ENCODE data around the gene CBX7. TPM values are rescaled to one million over a fixed set of nuclear protein-coding genes. Genes with fewer than 3 reads are reported as not detected.
A peak's percentile ranks its signal among the peaks of the same experiment; 100 is the strongest.

Gene CBX7
- total and polyA plus RNA-seq, 4 experiments from 2014 or later, result 22.8 to 198 (median 110) TPM

GRCh38 chr22:39148026-39148726, 4.3 kb downstream of the CBX7 start:
- Mint-ChIP-seq H3K4me3 (peak overlapping the region in 2 of 8 donors; percentile 16 to 75), H3K27me3 (no peaks in the 10 kb centered on the region), H3K4me1 (peaks cover 31 to 64% (median 49%) of the 10 kb centered on the region in 4 donors), H3K9me3 (no peaks in the 10 kb centered on the region), H3K27ac (peak overlapping the region; percentile 82 to 99 (median 91)), H3K36me3 (peaks cover 0 to 39% of the 10 kb centered on the region in 2 donors)
- H3K27ac ChIP-seq (ENCODE audit: low read depth, low read length), result peak overlapping the region; percentile 86
- intact Hi-C loops (cut with micrococcal nuclease), result no loop called here
- no peaks in the 10 kb centered on the region for H3K27me3 ChIP-seq (ENCODE audit: insufficient read depth, low read length)
- no peak overlapping the region for H3K4me3 ChIP-seq (ENCODE audit: low read length in 2 of 2)
- peaks cover 7% of the 10 kb centered on the region for H3K36me3 ChIP-seq (ENCODE audit: insufficient read depth, low read length)
- H3K9me3 ChIP-seq (ENCODE audit: control insufficient read depth in 1 of 2, low read length in 2 of 2), result no peaks in the 10 kb centered on the region
- POLR2A ChIA-PET (ENCODE audit: partially characterized antibody), result interaction anchor here (0.6 to 2.6 kb wide), 6 partner anchors 10 to 163 kb away, joined by 3 to 10 read pairs (median 4); no protein-coding TSS in a partner anchor
- no peak for DNase-seq
- CTCF ChIA-PET (ENCODE audit: partially characterized antibody), result interaction anchor here (0.7 to 10.4 kb wide), 7 partner anchors 13 to 278 kb away, joined by 3 to 80 read pairs (median 6); partner anchors contain the start of gene RPL3
- H3K4me1 ChIP-seq (ENCODE audit: insufficient read depth, low read length), result peaks cover 73% of the 10 kb centered on the region

GRCh38 chr22:39147335-39148025, 5.0 kb downstream of the CBX7 start:
- Mint-ChIP-seq H3K36me3 (peaks cover 0 to 39% of the 10 kb centered on the region in 2 donors), H3K4me3 (peak overlapping the region in 2 of 8 donors; percentile 3 to 39), H3K27me3 (no peaks in the 10 kb centered on the region), H3K27ac (peak overlapping the region; percentile 79 to 99 (median 88)), H3K4me1 (peaks cover 33 to 64% (median 49%) of the 10 kb centered on the region in 4 donors), H3K9me3 (no peaks in the 10 kb centered on the region)
- no peaks in the 10 kb centered on the region for H3K9me3 ChIP-seq (ENCODE audit: control insufficient read depth in 1 of 2, low read length in 2 of 2)
- H3K36me3 ChIP-seq (ENCODE audit: insufficient read depth, low read length), result peaks cover 7% of the 10 kb centered on the region
- no peak overlapping the region for H3K4me3 ChIP-seq (ENCODE audit: low read length in 2 of 2)
- H3K27ac ChIP-seq (ENCODE audit: low read depth, low read length), result peak overlapping the region; percentile 86
- intact Hi-C loops (cut with micrococcal nuclease), result no loop called here
- ChIA-PET CTCF (ENCODE audit: partially characterized antibody) (interaction anchor here (2.7 to 10.4 kb wide), 2 partner anchors 171 to 278 kb away, joined by 6 to 80 read pairs; partner anchors contain the start of gene RPL3), POLR2A (ENCODE audit: partially characterized antibody) (interaction anchor here (0.6 to 2.6 kb wide), 4 partner anchors 18 to 164 kb away, joined by 3 to 10 read pairs (median 4); no protein-coding TSS in a partner anchor)
- peaks cover 70% of the 10 kb centered on the region for H3K4me1 ChIP-seq (ENCODE audit: insufficient read depth, low read length)
- DNase-seq, result no peak
- H3K27me3 ChIP-seq (ENCODE audit: insufficient read depth, low read length), result no peaks in the 10 kb centered on the region

GRCh38 chr22:39146256-39147101, 6.0 kb downstream of the CBX7 start:
- peaks cover 33 to 63% (median 47%) of the 10 kb centered on the region in 4 donors for H3K4me1 Mint-ChIP-seq
- H3K4me1 ChIP-seq (ENCODE audit: insufficient read depth, low read length), result peaks cover 64% of the 10 kb centered on the region
- intact Hi-C loops (cut with micrococcal nuclease), result no loop called here

GRCh38 chr22:39144101-39144767, 8.2 kb downstream of the CBX7 start:
- POLR2A ChIA-PET (ENCODE audit: partially characterized antibody), result interaction anchor here (1.4 to 1.9 kb wide), 2 partner anchors 9 to 273 kb away, joined by 4 to 7 read pairs; partner anchors contain the start of gene CBX6
- peaks cover 3% of the 10 kb centered on the region for H3K36me3 ChIP-seq (ENCODE audit: insufficient read depth, low read length)
- CTCF ChIA-PET (ENCODE audit: partially characterized antibody), result interaction anchor here (1.1 to 2.2 kb wide), 3 partner anchors 9 to 167 kb away, joined by 4 to 7 read pairs (median 6); no protein-coding TSS in a partner anchor
- peak; percentile 58 to 84 (median 63) for DNase-seq
- peak overlapping the region; percentile 95 to 98 (median 97) for H3K27ac Mint-ChIP-seq
- no peaks in the 10 kb centered on the region for H3K9me3 Mint-ChIP-seq
- peaks cover 18 to 47% (median 28%) of the 10 kb centered on the region in 4 donors for H3K4me1 Mint-ChIP-seq
- H3K9me3 ChIP-seq (ENCODE audit: control insufficient read depth in 1 of 2, low read length in 2 of 2), result no peaks in the 10 kb centered on the region
- H3K4me1 ChIP-seq (ENCODE audit: insufficient read depth, low read length), result peaks cover 42% of the 10 kb centered on the region
- H3K27me3 Mint-ChIP-seq, result no peaks in the 10 kb centered on the region
- peak overlapping the region; percentile 90 to 97 for H3K4me3 ChIP-seq (ENCODE audit: low read length in 2 of 2)
- peak overlapping the region; percentile 86 for H3K27ac ChIP-seq (ENCODE audit: low read depth, low read length)
- peak overlapping the region; percentile 92 to 99 (median 96) for H3K4me3 Mint-ChIP-seq
- intact Hi-C loops (cut with micrococcal nuclease), result loop anchor here (1.0 kb wide), 1 partner anchor 8 kb away; the partner anchor contains the start of gene CBX7
- H3K36me3 Mint-ChIP-seq, result peaks cover 0 to 35% of the 10 kb centered on the region in 2 donors
- H3K27me3 ChIP-seq (ENCODE audit: insufficient read depth, low read length), result no peaks in the 10 kb centered on the region

More at GRCh38 chr22:39146256-39147101, 6.0 kb downstream of the CBX7 start:
- Mint-ChIP-seq H3K4me3 (peak overlapping the region; percentile 84 to 94 (median 91)), H3K27me3 (no peaks in the 10 kb centered on the region), H3K27ac (peak overlapping the region; percentile 97 to 99 (median 98)), H3K9me3 (no peaks in the 10 kb centered on the region), H3K36me3 (peaks cover 0 to 39% of the 10 kb centered on the region in 2 donors)
- no peaks in the 10 kb centered on the region for H3K27me3 ChIP-seq (ENCODE audit: insufficient read depth, low read length)
- no peak for DNase-seq
- peak overlapping the region; percentile 24 to 97 for H3K4me3 ChIP-seq (ENCODE audit: low read length in 2 of 2)
- H3K36me3 ChIP-seq (ENCODE audit: insufficient read depth, low read length), result peaks cover 7% of the 10 kb centered on the region
- H3K27ac ChIP-seq (ENCODE audit: low read depth, low read length), result peak overlapping the region; percentile 86
- CTCF ChIA-PET (ENCODE audit: partially characterized antibody), result interaction anchor here (10.4 kb wide), 1 partner anchor 172 kb away, joined by 80 read pairs; the partner anchor contains the start of gene RPL3
- no peaks in the 10 kb centered on the region for H3K9me3 ChIP-seq (ENCODE audit: control insufficient read depth in 1 of 2, low read length in 2 of 2)
- POLR2A ChIA-PET (ENCODE audit: partially characterized antibody), result no interaction called here

- no peaks in the 10 kb centered on the region for H3K27me3 ChIP-seq (ENCODE audit: insufficient read depth, low read length)
Measured at GRCh38 chr22:39142088-39142680, 10.3 kb downstream of the CBX7 start.

GRCh38 chr22:39139933-39140332, 12.5 kb downstream of the CBX7 start:
- peak overlapping the region in 2 of 7 donors; percentile 18 to 48 for H3K27ac Mint-ChIP-seq
- ChIA-PET CTCF (ENCODE audit: partially characterized antibody) (no interaction called here), POLR2A (ENCODE audit: partially characterized antibody) (no interaction called here)

More at GRCh38 chr22:39142088-39142680, 10.3 kb downstream of the CBX7 start:
- no peaks in the 10 kb centered on the region for H3K36me3 ChIP-seq (ENCODE audit: insufficient read depth, low read length)
- no peak overlapping the region for H3K27ac ChIP-seq (ENCODE audit: low read depth, low read length)
- peak overlapping the region in 1 of 8 donors; percentile 21 for H3K4me3 Mint-ChIP-seq
- H3K9me3 Mint-ChIP-seq, result no peaks in the 10 kb centered on the region
- peaks cover 22% of the 10 kb centered on the region for H3K4me1 ChIP-seq (ENCODE audit: insufficient read depth, low read length)
- H3K27ac Mint-ChIP-seq, result peak overlapping the region in 1 of 7 donors; percentile 42
- no peak overlapping the region for H3K4me3 ChIP-seq (ENCODE audit: low read length in 2 of 2)
- no peaks in the 10 kb centered on the region for H3K9me3 ChIP-seq (ENCODE audit: control insufficient read depth in 1 of 2, low read length in 2 of 2)
- CTCF ChIA-PET (ENCODE audit: partially characterized antibody), result interaction anchor here (1.2 to 2.2 kb wide), 6 partner anchors 29 to 177 kb away, joined by 4 to 7 read pairs (median 5); partner anchors contain the start of gene RPL3
- intact Hi-C loops (cut with micrococcal nuclease), result no loop called here
- no peak for DNase-seq
- H3K36me3 Mint-ChIP-seq, result peaks cover 0 to 25% of the 10 kb centered on the region in 2 donors
- no peaks in the 10 kb centered on the region for H3K27me3 Mint-ChIP-seq
- POLR2A ChIA-PET (ENCODE audit: partially characterized antibody), result interaction anchor here (0.7 to 1.2 kb wide), 2 partner anchors 10 to 14 kb away, joined by 3 read pairs; partner anchors contain the start of gene CBX7
- H3K4me1 Mint-ChIP-seq, result peaks cover 17 to 30% (median 19%) of the 10 kb centered on the region in 4 donors

More at GRCh38 chr22:39139933-39140332, 12.5 kb downstream of the CBX7 start:
- Histone ChIP-seq H3K36me3 (ENCODE audit: insufficient read depth, low read length) (no peaks in the 10 kb centered on the region), H3K27ac (ENCODE audit: low read depth, low read length) (no peak overlapping the region), H3K27me3 (ENCODE audit: insufficient read depth, low read length) (no peaks in the 10 kb centered on the region), H3K4me3 (ENCODE audit: low read length in 2 of 2) (no peak overlapping the region), H3K4me1 (ENCODE audit: insufficient read depth, low read length) (peaks cover 9% of the 10 kb centered on the region), H3K9me3 (ENCODE audit: control insufficient read depth in 1 of 2, low read length in 2 of 2) (no peaks in the 10 kb centered on the region)
- no peaks in the 10 kb centered on the region for H3K9me3 Mint-ChIP-seq
- peaks cover 7 to 19% (median 10%) of the 10 kb centered on the region in 4 donors for H3K4me1 Mint-ChIP-seq
- no peaks in the 10 kb centered on the region for H3K27me3 Mint-ChIP-seq
- H3K4me3 Mint-ChIP-seq, result no peak overlapping the region
- intact Hi-C loops (cut with micrococcal nuclease), result no loop called here
- peaks cover 3 to 23% of the 10 kb centered on the region in 2 donors for H3K36me3 Mint-ChIP-seq
- DNase-seq, result no peak
